GM23248 (cell line): ENCODE data around the gene LRP3.

ENCODE experiments used
- EZH2 ChIP-seq: fragments of 200-600 bp; sonication (generic); IDR thresholded peaks from 2 replicates; pipeline ENCODE4 v1.6.1; 2018; ENCODE audit warnings: antibody characterized with exemption, mild to moderate bottlenecking; ENCODE audit not compliant: insufficient read depth, poor library complexity, severe bottlenecking
- EZH2phosphoT487 ChIP-seq: fragments of 200-600 bp; sonication (generic); IDR thresholded peaks from 2 replicates; pipeline ENCODE4 v1.6.1; 2018; ENCODE audit warnings: antibody characterized with exemption, moderate library complexity, mild to moderate bottlenecking, low read depth; ENCODE audit not compliant: insufficient read depth

- TF ChIP-seq EZH2 = no peak
- TF ChIP-seq EZH2phosphoT487 = no peak
Measured at GRCh38 chr19:33252971-33253370, 58.8 kb downstream of the LRP3 start.
